GM23338 (cell line): ENCODE measurements around the gene ACTBL2. TPM values are rescaled to one million over a fixed set of nuclear protein-coding genes. Genes with fewer than 3 reads are reported as not detected.

Experiments
- ATAC-seq: fragments of 200-7000 bp; cut with Tn5 transposase; 3 replicates; pipeline ENCODE4 v1.9.1; 2020
- DNase-seq: peaks from one replicate; pipeline ENCODE4 v3.0.0-alpha.2; 2015; ENCODE audit warnings: low spot score
- H2AFZ ChIP-seq: fragments of 200-600 bp; sonication (generic); 2 replicates; pipeline ENCODE4 v1.8.0; 2016; ENCODE audit warnings: antibody characterized with exemption, mild to moderate bottlenecking, moderate library complexity
- H3F3A ChIP-seq: fragments of 200-600 bp; sonication (generic); replicated peaks from 2 replicates; pipeline ENCODE4 v1.8.0; 2017; ENCODE audit warnings: antibody characterized with exemption, mixed run types, low read depth
- H3K27ac ChIP-seq: fragments of 200-600 bp; sonication (generic); 2 replicates; pipeline ENCODE4 v1.6.1; 2016; ENCODE audit warnings: low read depth
- H3K27me3 ChIP-seq: fragments of 200-600 bp; sonication (generic); 2 replicates; pipeline ENCODE4 v1.8.0; 2016; ENCODE audit warnings: mild to moderate bottlenecking, mixed run types, moderate library complexity; ENCODE audit not compliant: insufficient read depth
- H3K36me3 ChIP-seq: fragments of 200-600 bp; sonication (generic); 2 replicates; pipeline ENCODE4 v1.8.0; 2016; ENCODE audit warnings: mild to moderate bottlenecking; ENCODE audit not compliant: insufficient read depth
- H3K4me1 ChIP-seq: fragments of 200-600 bp; sonication (generic); 2 replicates; pipeline ENCODE4 v1.8.0; 2016; ENCODE audit warnings: mild to moderate bottlenecking, moderate library complexity; ENCODE audit not compliant: insufficient read depth
- H3K4me2 ChIP-seq: fragments of 200-600 bp; sonication (generic); 2 replicates; pipeline ENCODE4 v1.7.1; 2017; ENCODE audit warnings: mixed run types
- H3K4me3 ChIP-seq: fragments of 200-600 bp; sonication (generic); 2 replicates; pipeline ENCODE4 v1.6.1; 2016; ENCODE audit warnings: mixed run types
- H3K79me2 ChIP-seq: fragments of 200-600 bp; sonication (generic); replicated peaks from 2 replicates; pipeline ENCODE4 v1.8.0; 2017; ENCODE audit warnings: mild to moderate bottlenecking; ENCODE audit not compliant: insufficient read depth
- H3K9me2 ChIP-seq: fragments of 200-600 bp; sonication (generic); 2 replicates; pipeline ENCODE4 v1.8.0; 2017; ENCODE audit not compliant: insufficient read depth
- H4K20me1 ChIP-seq: fragments of 200-600 bp; sonication (generic); replicated peaks from 2 replicates; pipeline ENCODE4 v1.8.0; 2017; ENCODE audit warnings: mild to moderate bottlenecking; ENCODE audit not compliant: insufficient read depth
- H3K27ac Mint-ChIP-seq: 2 replicates; pipeline ENCODE4 v1.8.0; 2020; ENCODE audit warnings: inconsistent platforms, mild to moderate bottlenecking, moderate library complexity, mixed read lengths
- H3K27me3 Mint-ChIP-seq: 3 replicates; pipeline ENCODE4 v1.8.0; 2022; ENCODE audit warnings: low read depth, mild to moderate bottlenecking, moderate library complexity, mixed read lengths, inconsistent platforms; ENCODE audit not compliant: insufficient read depth, poor library complexity
- H3K36me3 Mint-ChIP-seq: 3 replicates; pipeline ENCODE4 v1.8.0; 2021; ENCODE audit warnings: low read depth, mild to moderate bottlenecking, inconsistent platforms, moderate library complexity, mixed read lengths
- H3K4me1 Mint-ChIP-seq: 3 replicates; pipeline ENCODE4 v1.8.0; 2020; ENCODE audit warnings: mild to moderate bottlenecking, inconsistent platforms, mixed read lengths
- H3K4me3 Mint-ChIP-seq: 3 replicates; pipeline ENCODE4 v1.8.0; 2021; ENCODE audit warnings: moderate library complexity, mild to moderate bottlenecking, inconsistent platforms, mixed read lengths
- H3K9me3 Mint-ChIP-seq: 3 replicates; pipeline ENCODE4 v1.8.0; 2020; ENCODE audit warnings: moderate library complexity, mild to moderate bottlenecking, inconsistent platforms, mixed read lengths
- CREB1 ChIP-seq: fragments of 250-450 bp; sonication (Bioruptor Pico); IDR thresholded peaks from 2 replicates; pipeline ENCODE4 v1.5.0; 2020; ENCODE audit warnings: low read depth, mild to moderate bottlenecking, moderate library complexity
- CTCF ChIP-seq, 2 experiments: fragments of 200-600 bp in 1 of 2; sonication (generic) in 1 of 2; conservative IDR thresholded peaks; 2 replicates each; pipeline versions ENCODE4 v1.5.1 to v1.6.1; 2016 to 2017; ENCODE audit warnings: antibody characterized with exemption in 2 of 2, low read depth in 2 of 2, mild to moderate bottlenecking in 2 of 2, moderate library complexity in 1 of 2
- ETS1 ChIP-seq: IDR thresholded peaks from 2 replicates; pipeline ENCODE4 v1.6.1; 2016; ENCODE audit warnings: antibody characterized with exemption
- EZH2 ChIP-seq: fragments of 200-600 bp; sonication (generic); IDR thresholded peaks from one replicate; pipeline ENCODE4 v1.8.0; 2017; ENCODE audit warnings: antibody characterized with exemption, mild to moderate bottlenecking, low read depth; ENCODE audit not compliant: unreplicated experiment
- EZH2phosphoT487 ChIP-seq: fragments of 200-600 bp; sonication (generic); IDR thresholded peaks from one replicate; pipeline ENCODE4 v1.8.1; 2018; ENCODE audit warnings: antibody characterized with exemption; ENCODE audit not compliant: unreplicated experiment
- JUNB ChIP-seq: IDR thresholded peaks from one replicate; pipeline ENCODE4 v1.6.1; 2016; ENCODE audit warnings: antibody characterized with exemption; ENCODE audit not compliant: unreplicated experiment
- NANOG ChIP-seq: IDR thresholded peaks from 2 replicates; pipeline ENCODE4 v1.6.1; 2016; ENCODE audit warnings: antibody characterized with exemption, borderline replicate concordance
- POLR2AphosphoS5 ChIP-seq: IDR thresholded peaks from 2 replicates; pipeline ENCODE4 v1.6.1; 2016; ENCODE audit warnings: antibody characterized with exemption, low read depth
- REST ChIP-seq: IDR thresholded peaks from one replicate; pipeline ENCODE4 v1.6.1; 2018; ENCODE audit warnings: antibody characterized with exemption; ENCODE audit not compliant: unreplicated experiment
- STAT1 ChIP-seq: IDR thresholded peaks from one replicate; pipeline ENCODE4 v1.6.1; 2016; ENCODE audit warnings: antibody characterized with exemption; ENCODE audit not compliant: unreplicated experiment
- ZNF114 ChIP-seq: fragments of 250-450 bp; sonication (Bioruptor Pico); IDR thresholded peaks from 2 replicates; pipeline ENCODE4 v1.5.0; 2020; ENCODE audit warnings: mild to moderate bottlenecking, moderate library complexity
- ZNF331 ChIP-seq: fragments of 250-450 bp; sonication (Bioruptor Pico); IDR thresholded peaks from 2 replicates; pipeline ENCODE4 v1.5.0; 2020; ENCODE audit warnings: low read depth, mild to moderate bottlenecking, moderate library complexity
- ZNF462 ChIP-seq: fragments of 250-450 bp; sonication (Bioruptor Pico); IDR thresholded peaks from 2 replicates; pipeline ENCODE4 v1.5.0; 2020; ENCODE audit warnings: mild to moderate bottlenecking, moderate library complexity
- polyA plus RNA-seq: library from polyadenylated mRNA; unstranded; fragments of >200 nt; fragmentation: Nextera tagmentation; extraction: Ambion mirVana; gene quantifications from 2 replicates; pipeline ENCODE4 v1.2.1, GENCODE V29; 2016
- total RNA-seq: library from RNA; depleted of rRNA; stranded (reverse); fragments of >200 nt; shearing (Covaris generic); gene quantifications from 2 replicates; pipeline ENCODE4 v1.2.3, GENCODE V29; 2014

The ACTBL2 gene
- total and polyA plus RNA-seq, 2 experiments from 2014 or later = not detected

- TF ChIP-seq CREB1 = no peak
Observed at GRCh38 chr5:57513785-57514184, 31.2 kb upstream of the ACTBL2 start (continued).

GRCh38 chr5:57511321-57511720 is 28.7 kb upstream of the ACTBL2 start:
- no peak overlapping the region for H3K4me3 ChIP-seq
- Mint-ChIP-seq H3K9me3 (no peaks in the 10 kb centered on the region), H3K4me1 (no peaks in the 10 kb centered on the region), H3K36me3 (no peaks in the 10 kb centered on the region), H3K27ac (no peak overlapping the region), H3K27me3 (no peaks in the 10 kb centered on the region), H3K4me3 (no peak overlapping the region)
- H3F3A ChIP-seq = no peaks in the 10 kb centered on the region
- H3K36me3 ChIP-seq = no peaks in the 10 kb centered on the region
- no peak overlapping the region for H3K27ac ChIP-seq
- TF ChIP-seq ETS1 = no peak
- TF ChIP-seq CTCF (conservative IDR thresholded peaks at IDR 0.05; ENCODE audit: low read depth in 2 of 2) = no peak
- TF ChIP-seq JUNB = no peak
- TF ChIP-seq ZNF114 (CRISPR knock-in tag) = no peak
- TF ChIP-seq ZNF462 (CRISPR knock-in tag) = no peak
- TF ChIP-seq STAT1 = no peak
- no peak for TF ChIP-seq REST
- TF ChIP-seq EZH2 = no peak
- TF ChIP-seq NANOG = no peak
- no peak for TF ChIP-seq EZH2phosphoT487
- TF ChIP-seq ZNF331 (CRISPR knock-in tag) = no peak
- TF ChIP-seq POLR2AphosphoS5 = no peak
- TF ChIP-seq CREB1 = no peak
- H2AFZ ChIP-seq = no peak overlapping the region
- DNase-seq = no peak
- H3K27me3 ChIP-seq = no peaks in the 10 kb centered on the region
- no peak for ATAC-seq
- no peaks in the 10 kb centered on the region for H4K20me1 ChIP-seq
- H3K4me2 ChIP-seq = no peak overlapping the region
- 0 out of 2 replicates have a peak, but pooled peaks cover under 1% of the 10 kb centered on the region for H3K9me2 ChIP-seq
- no peaks in the 10 kb centered on the region for H3K4me1 ChIP-seq
- no peaks in the 10 kb centered on the region for H3K79me2 ChIP-seq
